OCI-LY1 (cell line): Measurements from ENCODE around the gene NEDD4L.

Experiments used
- H2AFZ ChIP-seq: fragments of 200-600 bp; sonication (generic), shearing (Covaris generic); 2 replicates; pipeline ENCODE4 v1.6.0; 2014; ENCODE audit warnings: antibody characterized with exemption, mild to moderate bottlenecking, low read length
- H3F3A ChIP-seq: fragments of 200-600 bp; sonication (generic), shearing (Covaris generic); 2 replicates; pipeline ENCODE4 v1.6.0; 2014; ENCODE audit warnings: mild to moderate bottlenecking, antibody characterized with exemption, low read length, moderate library complexity; ENCODE audit not compliant: insufficient read depth
- H3K27ac ChIP-seq: fragments of 200-600 bp; sonication (generic); 2 replicates; pipeline ENCODE4 v1.5.1; 2014; ENCODE audit warnings: low read length, mixed run types, mild to moderate bottlenecking, low read depth; ENCODE audit not compliant: poor library complexity, severe bottlenecking
- H3K27me3 ChIP-seq: fragments of 200-600 bp; sonication (generic); 2 replicates; pipeline ENCODE4 v1.6.0; 2014; ENCODE audit warnings: antibody characterized with exemption, mild to moderate bottlenecking, low read length, moderate library complexity; ENCODE audit not compliant: insufficient read depth
- H3K36me3 ChIP-seq: fragments of 200-600 bp; sonication (generic); 2 replicates; pipeline ENCODE4 v1.6.1; 2014; ENCODE audit warnings: mild to moderate bottlenecking, antibody characterized with exemption, low read length, moderate library complexity, mixed read lengths; ENCODE audit not compliant: insufficient read depth
- H3K4me1 ChIP-seq: fragments of 200-600 bp; sonication (generic); 2 replicates; pipeline ENCODE4 v1.5.1; 2014; ENCODE audit warnings: mild to moderate bottlenecking, low read length, moderate library complexity; ENCODE audit not compliant: insufficient read depth, severe bottlenecking
- H3K4me2 ChIP-seq: fragments of 200-600 bp; sonication (generic), shearing (Covaris generic); 2 replicates; pipeline ENCODE4 v1.6.1; 2014; ENCODE audit warnings: low read length
- H3K4me3 ChIP-seq: fragments of 200-600 bp; sonication (generic); 2 replicates; pipeline ENCODE4 v1.5.1; 2014; ENCODE audit warnings: low read length, low read depth, mild to moderate bottlenecking, mixed read lengths; ENCODE audit not compliant: poor library complexity, severe bottlenecking
- H3K79me2 ChIP-seq: fragments of 200-600 bp; shearing (Covaris generic); 2 replicates; pipeline ENCODE4 v1.6.1; 2016; ENCODE audit warnings: mixed run types, low read length, mixed read lengths; ENCODE audit not compliant: insufficient read depth
- H3K9ac ChIP-seq: fragments of 200-600 bp; sonication (generic), shearing (Covaris generic); 2 replicates; pipeline ENCODE4 v1.6.1; 2014; ENCODE audit warnings: mild to moderate bottlenecking, low read length, mixed read lengths
- H3K9me2 ChIP-seq: fragments of 200-600 bp; sonication (generic), shearing (Covaris generic); 2 replicates; pipeline ENCODE4 v1.6.1; 2014; ENCODE audit warnings: low read depth, mild to moderate bottlenecking, low read length, mixed read lengths
- H3K9me3 ChIP-seq: fragments of 200-600 bp; shearing (Covaris generic); 2 replicates; pipeline ENCODE4 v1.6.1; 2014; ENCODE audit warnings: low read length, mixed read lengths
- H4K20me1 ChIP-seq: fragments of 200-600 bp; sonication (generic), shearing (Covaris generic); 2 replicates; pipeline ENCODE4 v1.6.0; 2016; ENCODE audit warnings: mild to moderate bottlenecking, low read length; ENCODE audit not compliant: insufficient read depth
- EZH2 ChIP-seq: fragments of 200-600 bp; sonication (generic), shearing (Covaris generic); IDR thresholded peaks from 2 replicates; pipeline ENCODE4 v1.8.0; 2017; ENCODE audit warnings: borderline replicate concordance, mixed run types, mild to moderate bottlenecking, antibody characterized with exemption, low read length, moderate library complexity, mixed read lengths
- TF ChIP-seq, protein P1 (sequence below): fragments of 200-600 bp; sonication (generic), shearing (Covaris generic); IDR thresholded peaks from 2 replicates; pipeline ENCODE4 v1.5.1; 2017; ENCODE audit warnings: mild to moderate bottlenecking, antibody characterized with exemption, low read length, moderate library complexity, mixed read lengths

Gene NEDD4L

DNA sequence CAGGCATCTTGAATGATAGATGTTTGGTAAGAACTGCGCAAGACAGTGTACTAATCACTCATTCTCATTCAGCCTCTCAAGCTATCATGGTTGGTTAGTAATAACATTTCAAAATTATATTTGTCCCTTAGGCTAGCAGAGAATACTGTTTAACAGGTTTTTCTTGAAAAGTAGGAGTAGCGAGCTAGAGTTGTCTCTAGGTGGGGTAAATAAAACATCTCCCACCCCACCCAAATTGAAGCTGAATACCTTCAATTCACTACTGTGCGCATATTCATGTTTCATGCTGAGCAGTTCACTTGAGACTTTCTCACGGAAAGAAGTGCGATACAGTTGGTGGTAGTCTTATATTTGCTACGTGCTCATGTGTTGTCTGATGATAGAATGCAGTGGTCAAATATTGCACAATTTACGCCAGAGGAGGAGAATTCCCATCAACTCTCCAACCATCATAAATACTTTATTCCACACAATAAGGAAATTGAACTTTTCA, 49.3 kb downstream of the NEDD4L start:
- Histone ChIP-seq H4K20me1 (no peaks in the 10 kb centered on the region), H3K4me1 (no peaks in the 10 kb centered on the region), H3K4me2 (no peak overlapping the region), H3K9me2 (no peaks in the 10 kb centered on the region), H3K36me3 (no peaks in the 10 kb centered on the region), H3K4me3 (no peak overlapping the region), H3K9me3 (no peaks in the 10 kb centered on the region), H2AFZ (no peak overlapping the region), H3K9ac (no peak overlapping the region), H3K27me3 (0 out of 2 replicates have a peak, but pooled peaks cover 3% of the 10 kb centered on the region), H3F3A (no peaks in the 10 kb centered on the region), H3K27ac (no peak overlapping the region), H3K79me2 (no peaks in the 10 kb centered on the region)
- TF ChIP-seq, protein P1, sequence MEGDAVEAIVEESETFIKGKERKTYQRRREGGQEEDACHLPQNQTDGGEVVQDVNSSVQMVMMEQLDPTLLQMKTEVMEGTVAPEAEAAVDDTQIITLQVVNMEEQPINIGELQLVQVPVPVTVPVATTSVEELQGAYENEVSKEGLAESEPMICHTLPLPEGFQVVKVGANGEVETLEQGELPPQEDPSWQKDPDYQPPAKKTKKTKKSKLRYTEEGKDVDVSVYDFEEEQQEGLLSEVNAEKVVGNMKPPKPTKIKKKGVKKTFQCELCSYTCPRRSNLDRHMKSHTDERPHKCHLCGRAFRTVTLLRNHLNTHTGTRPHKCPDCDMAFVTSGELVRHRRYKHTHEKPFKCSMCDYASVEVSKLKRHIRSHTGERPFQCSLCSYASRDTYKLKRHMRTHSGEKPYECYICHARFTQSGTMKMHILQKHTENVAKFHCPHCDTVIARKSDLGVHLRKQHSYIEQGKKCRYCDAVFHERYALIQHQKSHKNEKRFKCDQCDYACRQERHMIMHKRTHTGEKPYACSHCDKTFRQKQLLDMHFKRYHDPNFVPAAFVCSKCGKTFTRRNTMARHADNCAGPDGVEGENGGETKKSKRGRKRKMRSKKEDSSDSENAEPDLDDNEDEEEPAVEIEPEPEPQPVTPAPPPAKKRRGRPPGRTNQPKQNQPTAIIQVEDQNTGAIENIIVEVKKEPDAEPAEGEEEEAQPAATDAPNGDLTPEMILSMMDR = no peak
- no peak for TF ChIP-seq EZH2

DNA sequence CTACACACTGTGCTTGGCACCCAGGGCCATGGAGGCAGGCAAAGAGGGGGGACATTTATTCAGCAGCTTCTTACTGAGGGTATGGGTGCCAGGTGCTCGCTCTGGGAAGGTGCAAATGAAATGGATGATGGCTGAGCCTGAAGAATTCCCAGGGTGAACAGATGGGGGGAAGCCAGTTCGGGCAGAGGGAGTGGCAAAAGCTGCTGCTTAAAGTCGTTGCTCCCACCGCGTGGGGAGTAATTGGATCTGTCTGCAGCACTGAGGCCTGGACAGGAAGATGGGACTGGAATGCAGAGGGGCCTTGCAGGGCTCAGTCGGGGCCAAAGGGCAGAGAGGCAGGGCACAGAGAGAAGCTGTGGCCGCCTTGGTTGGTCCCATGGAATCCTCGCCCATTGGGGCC, 51.2 kb downstream of the NEDD4L start:
- Histone ChIP-seq H3K4me1 (peaks cover 5% of the 10 kb centered on the region), H3K4me3 (no peak overlapping the region), H4K20me1 (no peaks in the 10 kb centered on the region), H3K36me3 (no peaks in the 10 kb centered on the region), H3K9ac (no peak overlapping the region), H3F3A (no peaks in the 10 kb centered on the region), H3K27me3 (0 out of 2 replicates have a peak, but pooled peaks cover 3% of the 10 kb centered on the region), H3K27ac (no peak overlapping the region), H3K9me2 (no peaks in the 10 kb centered on the region), H3K4me2 (no peak overlapping the region), H3K79me2 (no peaks in the 10 kb centered on the region), H3K9me3 (no peaks in the 10 kb centered on the region), H2AFZ (no peak overlapping the region)
- no peak for TF ChIP-seq EZH2
- TF ChIP-seq, protein P1 = no peak

DNA sequence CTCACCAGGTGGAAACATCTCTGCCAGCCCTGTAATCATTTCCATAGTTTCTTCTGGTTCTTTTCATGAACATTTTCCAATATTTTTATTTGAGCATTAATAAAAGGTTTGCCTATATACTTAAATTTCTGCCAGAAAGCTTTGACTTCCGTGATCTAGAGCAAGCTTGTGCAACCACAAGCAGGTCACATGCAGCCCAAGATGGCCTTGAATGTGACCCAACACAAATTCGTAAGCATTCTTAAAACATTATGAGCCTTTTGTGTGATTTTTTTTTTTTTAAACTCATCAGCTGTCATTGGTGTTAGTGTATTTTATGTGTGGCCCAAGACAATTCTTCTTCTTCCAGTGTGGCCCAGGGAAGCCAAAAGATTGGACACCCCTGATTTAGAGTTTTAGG, 51.6 kb downstream of the NEDD4L start:
- no peak overlapping the region for H3K4me2 ChIP-seq
- no peak overlapping the region for H3K4me3 ChIP-seq
- H3K79me2 ChIP-seq = no peaks in the 10 kb centered on the region
- H3F3A ChIP-seq = no peaks in the 10 kb centered on the region
- peaks cover 8% of the 10 kb centered on the region for H3K4me1 ChIP-seq
- no peaks in the 10 kb centered on the region for H3K36me3 ChIP-seq
- 0 out of 2 replicates have a peak, but pooled peaks cover 3% of the 10 kb centered on the region for H3K27me3 ChIP-seq
- no peak overlapping the region for H3K27ac ChIP-seq
- no peak overlapping the region for H3K9ac ChIP-seq
- no peaks in the 10 kb centered on the region for H3K9me3 ChIP-seq
- no peaks in the 10 kb centered on the region for H4K20me1 ChIP-seq
- H2AFZ ChIP-seq = no peak overlapping the region
- TF ChIP-seq EZH2 = no peak
- TF ChIP-seq, protein P1 = no peak
- H3K9me2 ChIP-seq = no peaks in the 10 kb centered on the region
